Measurements from ENCODE around the gene PARP12. TPM values are rescaled to one million over a fixed set of nuclear protein-coding genes. Genes with fewer than 3 reads are reported as not detected.

The PARP12 gene
- total and polyA plus RNA-seq, 2 of the 13 experiments (the other 11 are each of a cell fraction or from before 2014, with no cell fraction given) = 15.5 to 35.2 TPM

DNA sequence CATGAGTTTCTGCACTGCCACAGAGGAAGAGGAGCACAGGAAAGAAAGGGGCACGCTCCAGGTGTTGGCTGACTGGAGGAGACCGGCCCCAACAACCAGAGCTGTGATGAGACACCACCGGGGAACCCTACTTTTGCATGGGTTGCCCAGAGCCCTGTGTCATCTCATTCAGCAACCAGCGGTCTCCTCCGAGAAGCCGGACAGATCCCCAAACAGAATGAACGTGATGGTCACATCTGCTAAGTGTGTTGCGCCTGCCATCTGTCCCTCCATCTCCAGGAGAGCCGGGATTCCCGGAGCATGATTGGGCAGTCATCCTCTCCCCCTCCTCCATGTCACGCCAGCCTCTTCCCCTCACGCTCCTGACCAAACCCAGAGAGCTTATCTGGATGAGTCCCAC lies 22.9 kb downstream of the PARP12 start (continued):
- TF ChIP-seq, protein P1, sequence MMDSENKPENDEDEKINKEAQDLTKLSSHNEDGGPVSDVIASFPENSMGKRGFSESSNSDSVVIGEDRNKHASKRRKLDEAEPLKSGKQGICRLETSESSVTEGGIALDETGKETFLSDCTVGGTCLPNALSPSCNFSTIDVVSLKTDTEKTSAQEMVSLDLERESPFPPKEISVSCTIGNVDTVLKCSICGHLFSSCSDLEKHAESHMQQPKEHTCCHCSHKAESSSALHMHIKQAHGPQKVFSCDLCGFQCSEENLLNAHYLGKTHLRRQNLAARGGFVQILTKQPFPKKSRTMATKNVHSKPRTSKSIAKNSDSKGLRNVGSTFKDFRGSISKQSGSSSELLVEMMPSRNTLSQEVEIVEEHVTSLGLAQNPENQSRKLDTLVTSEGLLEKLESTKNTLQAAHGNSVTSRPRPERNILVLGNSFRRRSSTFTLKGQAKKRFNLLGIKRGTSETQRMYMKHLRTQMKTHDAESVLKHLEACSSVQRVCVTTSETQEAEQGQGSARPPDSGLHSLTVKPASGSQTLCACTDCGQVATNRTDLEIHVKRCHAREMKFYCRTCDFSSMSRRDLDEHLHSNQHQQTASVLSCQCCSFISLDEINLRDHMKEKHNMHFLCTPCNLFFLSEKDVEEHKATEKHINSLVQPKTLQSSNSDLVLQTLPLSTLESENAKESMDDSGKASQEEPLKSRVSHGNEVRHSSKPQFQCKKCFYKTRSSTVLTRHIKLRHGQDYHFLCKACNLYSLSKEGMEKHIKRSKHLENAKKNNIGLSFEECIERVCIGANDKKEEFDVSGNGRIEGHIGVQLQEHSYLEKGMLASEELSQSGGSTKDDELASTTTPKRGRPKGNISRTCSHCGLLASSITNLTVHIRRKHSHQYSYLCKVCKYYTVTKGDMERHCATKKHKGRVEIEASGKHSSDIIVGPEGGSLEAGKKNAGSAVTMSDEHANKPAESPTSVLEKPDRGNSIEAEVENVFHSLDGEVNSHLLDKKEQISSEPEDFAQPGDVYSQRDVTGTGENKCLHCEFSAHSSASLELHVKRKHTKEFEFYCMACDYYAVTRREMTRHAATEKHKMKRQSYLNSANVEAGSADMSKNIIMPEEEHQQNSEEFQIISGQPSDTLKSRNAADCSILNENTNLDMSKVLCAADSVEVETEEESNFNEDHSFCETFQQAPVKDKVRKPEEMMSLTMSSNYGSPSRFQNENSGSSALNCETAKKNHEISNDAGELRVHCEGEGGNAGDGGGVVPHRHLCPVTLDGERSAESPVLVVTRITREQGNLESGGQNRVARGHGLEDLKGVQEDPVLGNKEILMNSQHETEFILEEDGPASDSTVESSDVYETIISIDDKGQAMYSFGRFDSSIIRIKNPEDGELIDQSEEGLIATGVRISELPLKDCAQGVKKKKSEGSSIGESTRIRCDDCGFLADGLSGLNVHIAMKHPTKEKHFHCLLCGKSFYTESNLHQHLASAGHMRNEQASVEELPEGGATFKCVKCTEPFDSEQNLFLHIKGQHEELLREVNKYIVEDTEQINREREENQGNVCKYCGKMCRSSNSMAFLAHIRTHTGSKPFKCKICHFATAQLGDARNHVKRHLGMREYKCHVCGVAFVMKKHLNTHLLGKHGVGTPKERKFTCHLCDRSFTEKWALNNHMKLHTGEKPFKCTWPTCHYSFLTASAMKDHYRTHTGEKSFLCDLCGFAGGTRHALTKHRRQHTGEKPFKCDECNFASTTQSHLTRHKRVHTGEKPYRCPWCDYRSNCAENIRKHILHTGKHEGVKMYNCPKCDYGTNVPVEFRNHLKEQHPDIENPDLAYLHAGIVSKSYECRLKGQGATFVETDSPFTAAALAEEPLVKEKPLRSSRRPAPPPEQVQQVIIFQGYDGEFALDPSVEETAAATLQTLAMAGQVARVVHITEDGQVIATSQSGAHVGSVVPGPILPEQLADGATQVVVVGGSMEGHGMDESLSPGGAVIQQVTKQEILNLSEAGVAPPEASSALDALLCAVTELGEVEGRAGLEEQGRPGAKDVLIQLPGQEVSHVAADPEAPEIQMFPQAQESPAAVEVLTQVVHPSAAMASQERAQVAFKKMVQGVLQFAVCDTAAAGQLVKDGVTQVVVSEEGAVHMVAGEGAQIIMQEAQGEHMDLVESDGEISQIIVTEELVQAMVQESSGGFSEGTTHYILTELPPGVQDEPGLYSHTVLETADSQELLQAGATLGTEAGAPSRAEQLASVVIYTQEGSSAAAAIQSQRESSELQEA (CRISPR knock-in tag; IDR thresholded peaks at IDR 0.05; ENCODE audit: not compliant biosample characterization) = no peak
- TF ChIP-seq, protein P2, sequence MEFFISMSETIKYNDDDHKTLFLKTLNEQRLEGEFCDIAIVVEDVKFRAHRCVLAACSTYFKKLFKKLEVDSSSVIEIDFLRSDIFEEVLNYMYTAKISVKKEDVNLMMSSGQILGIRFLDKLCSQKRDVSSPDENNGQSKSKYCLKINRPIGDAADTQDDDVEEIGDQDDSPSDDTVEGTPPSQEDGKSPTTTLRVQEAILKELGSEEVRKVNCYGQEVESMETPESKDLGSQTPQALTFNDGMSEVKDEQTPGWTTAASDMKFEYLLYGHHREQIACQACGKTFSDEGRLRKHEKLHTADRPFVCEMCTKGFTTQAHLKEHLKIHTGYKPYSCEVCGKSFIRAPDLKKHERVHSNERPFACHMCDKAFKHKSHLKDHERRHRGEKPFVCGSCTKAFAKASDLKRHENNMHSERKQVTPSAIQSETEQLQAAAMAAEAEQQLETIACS (CRISPR knock-in tag; IDR thresholded peaks at IDR 0.05) = no peak
- TF ChIP-seq TOPORS (CRISPR knock-in tag; IDR thresholded peaks at IDR 0.05) (no peak), ZNF598 (CRISPR knock-in tag; IDR thresholded peaks at IDR 0.05; ENCODE audit: borderline replicate concordance) (no peak), MAF1 (CRISPR knock-in tag; IDR thresholded peaks at IDR 0.05; ENCODE audit: borderline replicate concordance) (no peak), BRCA1 (CRISPR knock-in tag; IDR thresholded peaks at IDR 0.05) (no peak), ZC3H4 (CRISPR knock-in tag; IDR thresholded peaks at IDR 0.05; ENCODE audit: borderline replicate concordance) (no peak)
- TF ChIP-seq, protein P3, sequence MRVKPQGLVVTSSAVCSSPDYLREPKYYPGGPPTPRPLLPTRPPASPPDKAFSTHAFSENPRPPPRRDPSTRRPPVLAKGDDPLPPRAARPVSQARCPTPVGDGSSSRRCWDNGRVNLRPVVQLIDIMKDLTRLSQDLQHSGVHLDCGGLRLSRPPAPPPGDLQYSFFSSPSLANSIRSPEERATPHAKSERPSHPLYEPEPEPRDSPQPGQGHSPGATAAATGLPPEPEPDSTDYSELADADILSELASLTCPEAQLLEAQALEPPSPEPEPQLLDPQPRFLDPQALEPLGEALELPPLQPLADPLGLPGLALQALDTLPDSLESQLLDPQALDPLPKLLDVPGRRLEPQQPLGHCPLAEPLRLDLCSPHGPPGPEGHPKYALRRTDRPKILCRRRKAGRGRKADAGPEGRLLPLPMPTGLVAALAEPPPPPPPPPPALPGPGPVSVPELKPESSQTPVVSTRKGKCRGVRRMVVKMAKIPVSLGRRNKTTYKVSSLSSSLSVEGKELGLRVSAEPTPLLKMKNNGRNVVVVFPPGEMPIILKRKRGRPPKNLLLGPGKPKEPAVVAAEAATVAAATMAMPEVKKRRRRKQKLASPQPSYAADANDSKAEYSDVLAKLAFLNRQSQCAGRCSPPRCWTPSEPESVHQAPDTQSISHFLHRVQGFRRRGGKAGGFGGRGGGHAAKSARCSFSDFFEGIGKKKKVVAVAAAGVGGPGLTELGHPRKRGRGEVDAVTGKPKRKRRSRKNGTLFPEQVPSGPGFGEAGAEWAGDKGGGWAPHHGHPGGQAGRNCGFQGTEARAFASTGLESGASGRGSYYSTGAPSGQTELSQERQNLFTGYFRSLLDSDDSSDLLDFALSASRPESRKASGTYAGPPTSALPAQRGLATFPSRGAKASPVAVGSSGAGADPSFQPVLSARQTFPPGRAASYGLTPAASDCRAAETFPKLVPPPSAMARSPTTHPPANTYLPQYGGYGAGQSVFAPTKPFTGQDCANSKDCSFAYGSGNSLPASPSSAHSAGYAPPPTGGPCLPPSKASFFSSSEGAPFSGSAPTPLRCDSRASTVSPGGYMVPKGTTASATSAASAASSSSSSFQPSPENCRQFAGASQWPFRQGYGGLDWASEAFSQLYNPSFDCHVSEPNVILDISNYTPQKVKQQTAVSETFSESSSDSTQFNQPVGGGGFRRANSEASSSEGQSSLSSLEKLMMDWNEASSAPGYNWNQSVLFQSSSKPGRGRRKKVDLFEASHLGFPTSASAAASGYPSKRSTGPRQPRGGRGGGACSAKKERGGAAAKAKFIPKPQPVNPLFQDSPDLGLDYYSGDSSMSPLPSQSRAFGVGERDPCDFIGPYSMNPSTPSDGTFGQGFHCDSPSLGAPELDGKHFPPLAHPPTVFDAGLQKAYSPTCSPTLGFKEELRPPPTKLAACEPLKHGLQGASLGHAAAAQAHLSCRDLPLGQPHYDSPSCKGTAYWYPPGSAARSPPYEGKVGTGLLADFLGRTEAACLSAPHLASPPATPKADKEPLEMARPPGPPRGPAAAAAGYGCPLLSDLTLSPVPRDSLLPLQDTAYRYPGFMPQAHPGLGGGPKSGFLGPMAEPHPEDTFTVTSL (CRISPR knock-in tag; IDR thresholded peaks at IDR 0.05; ENCODE audit: borderline replicate concordance) = no peak
- TF ChIP-seq, protein P4, sequence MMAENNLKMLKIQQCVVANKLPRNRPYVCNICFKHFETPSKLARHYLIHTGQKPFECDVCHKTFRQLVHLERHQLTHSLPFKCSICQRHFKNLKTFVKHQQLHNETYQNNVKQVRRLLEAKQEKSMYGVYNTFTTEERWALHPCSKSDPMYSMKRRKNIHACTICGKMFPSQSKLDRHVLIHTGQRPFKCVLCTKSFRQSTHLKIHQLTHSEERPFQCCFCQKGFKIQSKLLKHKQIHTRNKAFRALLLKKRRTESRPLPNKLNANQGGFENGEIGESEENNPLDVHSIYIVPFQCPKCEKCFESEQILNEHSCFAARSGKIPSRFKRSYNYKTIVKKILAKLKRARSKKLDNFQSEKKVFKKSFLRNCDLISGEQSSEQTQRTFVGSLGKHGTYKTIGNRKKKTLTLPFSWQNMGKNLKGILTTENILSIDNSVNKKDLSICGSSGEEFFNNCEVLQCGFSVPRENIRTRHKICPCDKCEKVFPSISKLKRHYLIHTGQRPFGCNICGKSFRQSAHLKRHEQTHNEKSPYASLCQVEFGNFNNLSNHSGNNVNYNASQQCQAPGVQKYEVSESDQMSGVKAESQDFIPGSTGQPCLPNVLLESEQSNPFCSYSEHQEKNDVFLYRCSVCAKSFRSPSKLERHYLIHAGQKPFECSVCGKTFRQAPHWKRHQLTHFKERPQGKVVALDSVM (CRISPR knock-in tag; IDR thresholded peaks at IDR 0.05) = no peak
